Nephron (organoid): ENCODE results near the gene TSC22D2.

Source experiments
- H3K27ac Mint-ChIP-seq, 3 experiments: 2 replicates each; pipeline ENCODE4 v1.8.0; 2020; ENCODE audit warnings: mixed read lengths in 3 of 3, mild to moderate bottlenecking in 2 of 3, moderate library complexity in 1 of 3
- H3K27me3 Mint-ChIP-seq: 2 replicates; pipeline ENCODE4 v1.8.0; 2021; ENCODE audit warnings: low read depth, mild to moderate bottlenecking, moderate library complexity, mixed read lengths
- H3K36me3 Mint-ChIP-seq: 2 replicates; pipeline ENCODE4 v1.8.0; 2020; ENCODE audit warnings: low read depth, mixed read lengths
- H3K4me1 Mint-ChIP-seq: 2 replicates; pipeline ENCODE4 v1.8.0; 2020; ENCODE audit warnings: mixed read lengths
- H3K4me3 Mint-ChIP-seq, 3 experiments: 2 replicates each; pipeline ENCODE4 v1.8.0; 2020; ENCODE audit warnings: mild to moderate bottlenecking in 3 of 3, mixed read lengths in 3 of 3, moderate library complexity in 2 of 3
- H3K9me3 Mint-ChIP-seq: 2 replicates; pipeline ENCODE4 v1.8.0; 2020; ENCODE audit warnings: mixed read lengths
- CTCF ChIP-seq, 3 experiments: fragments of 200-600 bp; sonication (generic); IDR thresholded peaks; one replicate each; pipeline ENCODE4 v1.5.0; 2021; ENCODE audit warnings: antibody characterized with exemption in 3 of 3; ENCODE audit not compliant: unreplicated experiment in 3 of 3

Gene TSC22D2

GRCh38 chr3:150365132-150365604 is 42.9 kb upstream of the TSC22D2 start:
- H3K9me3 Mint-ChIP-seq: no peaks in the 10 kb centered on the region
- H3K4me1 Mint-ChIP-seq: peaks cover 4% of the 10 kb centered on the region
- H3K27me3 Mint-ChIP-seq: no peaks in the 10 kb centered on the region
- no peak overlapping the region for H3K27ac Mint-ChIP-seq
- H3K4me3 Mint-ChIP-seq: no peak overlapping the region
- no peak for TF ChIP-seq CTCF (IDR thresholded peaks at IDR 0.05; ENCODE audit: unreplicated experiment in 3 of 3)
- no peaks in the 10 kb centered on the region for H3K36me3 Mint-ChIP-seq

DNA sequence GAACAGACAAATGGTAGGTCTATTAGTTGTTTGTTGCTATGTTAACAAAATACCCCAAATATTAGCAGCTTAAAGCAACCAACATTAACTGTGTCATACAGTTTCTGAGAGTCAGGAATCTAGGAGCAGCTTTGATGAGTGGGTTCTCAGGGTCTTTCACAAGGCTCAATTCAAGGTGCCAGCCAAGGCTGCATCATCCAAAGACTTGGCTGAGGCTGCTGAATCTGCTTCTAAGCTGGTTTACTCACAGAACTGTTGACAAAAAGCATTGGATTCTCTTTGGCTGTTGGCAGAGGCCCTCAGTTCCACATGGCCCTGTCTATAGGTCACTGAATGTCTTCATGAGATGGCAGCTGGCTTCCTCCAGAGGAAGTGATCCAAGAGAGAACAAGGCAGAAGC is 40.3 kb upstream of the TSC22D2 start:
- H3K9me3 Mint-ChIP-seq: no peaks in the 10 kb centered on the region
- TF ChIP-seq CTCF (IDR thresholded peaks at IDR 0.05; ENCODE audit: unreplicated experiment in 3 of 3): no peak
- H3K27ac Mint-ChIP-seq: no peak overlapping the region
- peaks cover 23% of the 10 kb centered on the region for H3K4me1 Mint-ChIP-seq
- H3K4me3 Mint-ChIP-seq: no peak overlapping the region
- H3K27me3 Mint-ChIP-seq: no peaks in the 10 kb centered on the region
- peaks cover 2% of the 10 kb centered on the region for H3K36me3 Mint-ChIP-seq

- no peaks in the 10 kb centered on the region for H3K9me3 Mint-ChIP-seq
- no peak for TF ChIP-seq CTCF (IDR thresholded peaks at IDR 0.05; ENCODE audit: unreplicated experiment in 3 of 3)
- peaks cover 3% of the 10 kb centered on the region for H3K36me3 Mint-ChIP-seq
- H3K27ac Mint-ChIP-seq: peak overlapping the region; percentile 78 to 91 (median 89)
- peaks cover 27% of the 10 kb centered on the region for H3K4me1 Mint-ChIP-seq
- no peaks in the 10 kb centered on the region for H3K27me3 Mint-ChIP-seq
- peak overlapping the region; percentile 36 to 74 (median 53) for H3K4me3 Mint-ChIP-seq
These were observed 37.9 kb upstream of the TSC22D2 start for GRCh38 chr3:150370122-150370602.

GRCh38 chr3:150370999-150371398 is 37.1 kb upstream of the TSC22D2 start:
- Mint-ChIP-seq H3K27ac (peak overlapping the region; percentile 58 to 91 (median 89)), H3K9me3 (no peaks in the 10 kb centered on the region), H3K36me3 (peaks cover 3% of the 10 kb centered on the region), H3K4me3 (peak overlapping the region in 2 of 3 experiments; percentile 13 to 63), H3K4me1 (peaks cover 35% of the 10 kb centered on the region), H3K27me3 (no peaks in the 10 kb centered on the region)
- TF ChIP-seq CTCF (IDR thresholded peaks at IDR 0.05; ENCODE audit: unreplicated experiment in 3 of 3): no peak

DNA sequence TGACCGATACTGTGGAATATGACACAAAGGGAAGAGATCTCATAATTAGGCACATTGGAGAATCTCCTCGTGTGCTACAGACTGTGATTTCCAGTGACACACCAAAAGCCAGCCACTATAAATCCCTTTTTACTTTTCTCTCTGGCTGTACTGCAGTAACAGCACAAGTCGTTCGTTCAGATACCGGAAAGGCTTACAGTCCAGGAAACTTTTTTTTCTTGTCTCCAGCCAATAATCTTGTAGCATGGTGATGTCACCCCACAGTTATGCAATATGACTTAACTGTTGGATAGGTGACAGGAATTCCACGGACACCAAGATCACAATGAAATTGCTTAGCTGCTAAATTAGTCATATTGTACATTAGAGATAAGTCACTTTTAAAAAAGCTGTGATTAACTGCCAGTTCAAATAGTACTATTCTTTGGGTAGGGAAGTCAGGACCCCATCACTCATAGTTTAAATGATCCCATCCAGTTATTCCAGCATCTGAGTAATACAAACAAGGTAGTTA is 36.3 kb upstream of the TSC22D2 start:
- Mint-ChIP-seq H3K27ac (peak overlapping the region; percentile 84 to 97 (median 97)), H3K36me3 (peaks cover 3% of the 10 kb centered on the region), H3K27me3 (no peaks in the 10 kb centered on the region), H3K4me3 (peak overlapping the region; percentile 24 to 62 (median 48)), H3K4me1 (peaks cover 43% of the 10 kb centered on the region), H3K9me3 (no peaks in the 10 kb centered on the region)
- TF ChIP-seq CTCF (IDR thresholded peaks at IDR 0.05; ENCODE audit: unreplicated experiment in 3 of 3): no peak

- peaks cover 3% of the 10 kb centered on the region for H3K36me3 Mint-ChIP-seq
- no peaks in the 10 kb centered on the region for H3K9me3 Mint-ChIP-seq
- H3K27ac Mint-ChIP-seq: peak overlapping the region; percentile 84 to 97 (median 97)
- H3K4me3 Mint-ChIP-seq: no peak overlapping the region
- no peak for TF ChIP-seq CTCF (IDR thresholded peaks at IDR 0.05; ENCODE audit: unreplicated experiment in 3 of 3)
- peaks cover 44% of the 10 kb centered on the region for H3K4me1 Mint-ChIP-seq
- H3K27me3 Mint-ChIP-seq: no peaks in the 10 kb centered on the region
These were observed 35.8 kb upstream of the TSC22D2 start for GRCh38 chr3:150372320-150372719.
